ENCODE measurements around the gene ARHGEF12.

GRCh38 chr11:120385655-120386054 lies 49.4 kb downstream of the ARHGEF12 start:
- TF ChIP-seq ZNF274 (IDR thresholded peaks at IDR 0.05; ENCODE audit: low read depth, low read length) (no peak), YY1 (IDR thresholded peaks at IDR 0.05; ENCODE audit: insufficient read depth, insufficient read length) (no peak)

All from NT2/D1 (cell line).